Progenitor cell of endocrine pancreas (in vitro differentiated cells): ENCODE measurements around the gene TMIGD3. TPM values are rescaled to one million over a fixed set of nuclear protein-coding genes. Genes with fewer than 3 reads are reported as not detected.

Experiments
- DNase-seq: peaks from one replicate; pipeline ENCODE4 v3.0.0; 2021; ENCODE audit warnings: low spot score; ENCODE audit not compliant: unreplicated experiment
- H3K27ac Mint-ChIP-seq: 2 replicates; pipeline ENCODE4 v1.8.0; 2021; ENCODE audit warnings: mild to moderate bottlenecking, moderate library complexity, mixed read lengths
- H3K27me3 Mint-ChIP-seq: 2 replicates; pipeline ENCODE4 v1.8.0; 2021; ENCODE audit warnings: mixed read lengths
- H3K36me3 Mint-ChIP-seq: 2 replicates; pipeline ENCODE4 v1.8.0; 2022; ENCODE audit warnings: mixed read lengths; ENCODE audit not compliant: insufficient read depth
- H3K4me1 Mint-ChIP-seq: 2 replicates; pipeline ENCODE4 v1.8.0; 2021; ENCODE audit warnings: low read depth, mixed read lengths
- H3K4me3 Mint-ChIP-seq: 2 replicates; pipeline ENCODE4 v1.8.0; 2021; ENCODE audit warnings: low read depth, mild to moderate bottlenecking, moderate library complexity, mixed read lengths
- H3K9me3 Mint-ChIP-seq: 2 replicates; pipeline ENCODE4 v1.8.0; 2021; ENCODE audit warnings: low read depth, mixed read lengths
- total RNA-seq: library from RNA; stranded (reverse); gene quantifications from 2 replicates; pipeline ENCODE4 v1.2.1, GENCODE V29; 2021
- TF ChIP-seq, protein P1 (sequence below): fragments of 200-600 bp; sonication (generic); IDR thresholded peaks from one replicate; pipeline ENCODE4 v1.5.0; 2021; ENCODE audit warnings: antibody characterized with exemption, mild to moderate bottlenecking; ENCODE audit not compliant: unreplicated experiment

TMIGD3 gene
- total RNA-seq, 1 donor from 2014 or later, result not detected

GRCh38 chr1:111475701-111476100, 27.7 kb downstream of the TMIGD3 start:
- H3K36me3 Mint-ChIP-seq, result peaks cover 4% of the 10 kb centered on the region

DNA sequence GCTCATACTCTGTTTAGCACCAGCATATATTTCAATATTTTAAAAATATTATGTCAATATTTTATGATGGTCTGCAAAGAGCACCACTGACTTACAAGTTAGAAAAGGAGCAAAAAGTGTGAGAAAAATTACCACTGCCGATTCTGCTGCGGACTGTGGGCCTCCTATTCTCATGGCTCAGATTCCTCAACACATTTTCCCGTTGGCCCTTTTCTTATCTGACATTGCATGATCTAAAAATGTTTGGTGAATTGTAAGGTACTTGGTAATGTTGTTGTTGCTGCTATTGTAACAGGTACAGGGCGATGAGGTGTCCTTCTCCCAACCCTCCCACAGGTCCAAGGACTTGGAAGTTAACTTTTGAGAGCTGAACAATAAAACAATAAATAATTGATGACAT, 28.9 kb downstream of the TMIGD3 start:
- Mint-ChIP-seq H3K4me3 (no peak overlapping the region), H3K4me1 (no peaks in the 10 kb centered on the region), H3K27me3 (no peaks in the 10 kb centered on the region), H3K27ac (no peak overlapping the region), H3K9me3 (no peaks in the 10 kb centered on the region), H3K36me3 (peaks cover 4% of the 10 kb centered on the region)
- no peak for DNase-seq
- TF ChIP-seq, protein P1, sequence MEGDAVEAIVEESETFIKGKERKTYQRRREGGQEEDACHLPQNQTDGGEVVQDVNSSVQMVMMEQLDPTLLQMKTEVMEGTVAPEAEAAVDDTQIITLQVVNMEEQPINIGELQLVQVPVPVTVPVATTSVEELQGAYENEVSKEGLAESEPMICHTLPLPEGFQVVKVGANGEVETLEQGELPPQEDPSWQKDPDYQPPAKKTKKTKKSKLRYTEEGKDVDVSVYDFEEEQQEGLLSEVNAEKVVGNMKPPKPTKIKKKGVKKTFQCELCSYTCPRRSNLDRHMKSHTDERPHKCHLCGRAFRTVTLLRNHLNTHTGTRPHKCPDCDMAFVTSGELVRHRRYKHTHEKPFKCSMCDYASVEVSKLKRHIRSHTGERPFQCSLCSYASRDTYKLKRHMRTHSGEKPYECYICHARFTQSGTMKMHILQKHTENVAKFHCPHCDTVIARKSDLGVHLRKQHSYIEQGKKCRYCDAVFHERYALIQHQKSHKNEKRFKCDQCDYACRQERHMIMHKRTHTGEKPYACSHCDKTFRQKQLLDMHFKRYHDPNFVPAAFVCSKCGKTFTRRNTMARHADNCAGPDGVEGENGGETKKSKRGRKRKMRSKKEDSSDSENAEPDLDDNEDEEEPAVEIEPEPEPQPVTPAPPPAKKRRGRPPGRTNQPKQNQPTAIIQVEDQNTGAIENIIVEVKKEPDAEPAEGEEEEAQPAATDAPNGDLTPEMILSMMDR, result no peak

More at GRCh38 chr1:111475701-111476100, 27.7 kb downstream of the TMIGD3 start:
- no peak for DNase-seq
- Mint-ChIP-seq H3K27ac (no peak overlapping the region), H3K27me3 (no peaks in the 10 kb centered on the region), H3K4me3 (no peak overlapping the region), H3K4me1 (no peaks in the 10 kb centered on the region), H3K9me3 (no peaks in the 10 kb centered on the region)
- TF ChIP-seq, protein P1, result no peak

DNA sequence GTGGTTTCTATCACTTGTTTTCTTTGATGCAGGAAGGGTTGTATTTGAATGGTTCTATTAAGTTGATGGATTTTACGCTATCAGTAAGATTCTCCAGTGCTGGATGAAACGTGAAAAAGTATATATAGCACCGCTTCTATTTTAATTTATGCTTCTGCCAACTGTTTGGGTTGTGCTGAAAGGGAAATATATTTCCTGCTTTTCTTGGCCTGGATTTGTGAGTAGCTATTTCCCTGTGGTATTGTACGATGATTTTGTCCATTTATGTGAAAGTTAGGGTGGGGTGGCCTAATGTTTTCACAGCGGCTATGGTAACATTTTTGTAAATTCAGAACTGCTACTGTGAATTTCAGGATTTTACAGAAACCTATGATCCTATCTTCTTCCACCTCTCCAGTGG, 29.3 kb downstream of the TMIGD3 start:
- Mint-ChIP-seq H3K27ac (no peak overlapping the region), H3K36me3 (peaks cover 4% of the 10 kb centered on the region), H3K9me3 (no peaks in the 10 kb centered on the region), H3K4me1 (no peaks in the 10 kb centered on the region), H3K4me3 (no peak overlapping the region), H3K27me3 (no peaks in the 10 kb centered on the region)
- TF ChIP-seq, protein P1, result no peak
- no peak for DNase-seq

- Mint-ChIP-seq H3K4me1 (no peaks in the 10 kb centered on the region), H3K9me3 (no peaks in the 10 kb centered on the region), H3K36me3 (peaks cover 4% of the 10 kb centered on the region), H3K4me3 (no peak overlapping the region), H3K27ac (no peak overlapping the region), H3K27me3 (no peaks in the 10 kb centered on the region)
- TF ChIP-seq, protein P1, result no peak
- no peak for DNase-seq
These were observed 31.9 kb downstream of the TMIGD3 start for GRCh38 chr1:111471538-111471937.

GRCh38 chr1:111471012-111471411, 32.4 kb downstream of the TMIGD3 start:
- Mint-ChIP-seq H3K9me3 (no peaks in the 10 kb centered on the region), H3K36me3 (peaks cover 4% of the 10 kb centered on the region), H3K27ac (no peak overlapping the region), H3K27me3 (no peaks in the 10 kb centered on the region), H3K4me1 (no peaks in the 10 kb centered on the region), H3K4me3 (no peak overlapping the region)
- TF ChIP-seq, protein P1, result no peak
- no peak for DNase-seq
